NCI-H748 treated with DMSO at 0.1 percent for 48 hours (cell line): ENCODE results near the gene GRID2.

Experiments
- DNase-seq: peaks from one replicate; lab custom pipeline; 2025; lab: John Stamatoyannopoulos, UW

The GRID2 gene

GRCh38 chr4:92524131-92524530, 220.4 kb downstream of the GRID2 start:
- DNase-seq: no peak

DNA sequence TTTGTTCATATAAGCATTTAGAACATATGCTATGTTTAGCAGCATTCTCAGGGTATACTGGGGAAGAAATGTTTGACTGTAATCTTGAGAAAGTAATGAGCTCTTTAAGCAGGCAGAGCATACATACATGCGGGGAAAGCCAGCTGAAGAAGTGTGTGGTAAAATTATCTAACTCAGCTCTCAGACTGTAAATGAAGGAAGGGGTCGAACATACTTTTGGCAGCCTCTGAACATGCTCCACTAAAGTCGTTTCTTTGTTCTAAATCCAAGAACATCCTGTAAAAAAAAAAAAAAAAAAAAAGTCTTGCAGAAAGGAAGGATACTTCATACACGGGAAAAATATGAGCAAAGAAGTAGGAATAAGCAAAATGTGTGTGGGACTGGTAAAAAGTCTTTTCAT, 224.8 kb downstream of the GRID2 start:
- DNase-seq: no peak

DNA sequence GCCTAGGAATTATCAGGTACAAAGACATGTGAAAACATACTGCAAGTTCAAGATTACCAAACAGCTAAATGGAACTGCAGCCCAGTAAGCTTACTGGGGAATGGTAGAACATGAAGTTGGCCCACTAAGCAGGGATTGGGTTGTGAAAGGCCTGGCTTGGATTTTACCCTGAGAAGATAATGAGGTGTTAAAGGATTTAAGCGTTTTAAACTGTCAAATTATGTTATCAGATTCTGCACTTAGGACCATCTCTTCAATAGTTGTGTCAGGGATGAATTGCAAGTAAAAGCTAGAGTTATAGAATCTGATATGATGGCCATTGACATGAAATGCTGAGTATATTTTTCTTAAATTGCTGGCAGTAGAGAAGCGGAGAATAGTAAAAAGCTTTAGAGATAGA, 225.7 kb downstream of the GRID2 start:
- DNase-seq: no peak

DNA sequence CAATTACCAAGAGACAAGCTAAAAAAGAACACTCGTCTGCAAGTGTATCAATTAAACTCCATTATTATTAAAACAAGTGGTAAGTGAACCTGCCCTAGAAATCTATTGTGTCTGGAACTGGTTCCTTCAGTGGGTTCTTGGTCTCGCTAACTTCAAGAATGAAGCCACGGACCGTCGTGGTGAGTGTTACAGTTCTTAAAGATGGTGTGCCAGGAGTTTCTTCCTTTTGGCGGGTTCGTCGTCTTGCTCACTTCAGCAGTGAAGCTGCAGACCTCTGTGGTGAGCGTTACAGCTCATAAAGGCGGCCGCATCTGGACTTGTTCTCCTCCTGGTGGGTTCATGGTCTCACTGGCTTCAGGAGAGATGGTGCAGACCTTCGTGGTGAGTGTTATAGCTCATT, 231.8 kb downstream of the GRID2 start:
- DNase-seq: no peak

GRCh38 chr4:92551616-92552015, 247.8 kb downstream of the GRID2 start:
- DNase-seq: no peak

DNA sequence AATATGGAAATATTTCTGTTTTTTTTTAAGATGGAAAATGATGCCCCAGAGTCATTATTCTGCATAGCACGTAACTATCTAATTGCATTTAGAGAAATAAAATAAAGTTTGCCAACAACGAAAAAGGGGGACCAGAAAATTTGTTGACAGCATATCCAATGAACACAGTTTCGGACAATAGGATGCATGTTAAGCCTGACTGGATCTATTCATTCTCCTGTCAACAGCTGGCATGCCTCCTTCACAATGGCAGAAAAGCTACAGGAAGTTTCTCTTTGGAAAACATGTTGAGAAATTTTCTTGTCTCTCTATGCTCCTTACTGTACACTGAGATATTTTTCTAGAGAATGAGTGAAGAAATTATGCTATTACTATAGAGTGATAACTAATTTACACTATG, 262.5 kb downstream of the GRID2 start:
- DNase-seq: no peak

DNA sequence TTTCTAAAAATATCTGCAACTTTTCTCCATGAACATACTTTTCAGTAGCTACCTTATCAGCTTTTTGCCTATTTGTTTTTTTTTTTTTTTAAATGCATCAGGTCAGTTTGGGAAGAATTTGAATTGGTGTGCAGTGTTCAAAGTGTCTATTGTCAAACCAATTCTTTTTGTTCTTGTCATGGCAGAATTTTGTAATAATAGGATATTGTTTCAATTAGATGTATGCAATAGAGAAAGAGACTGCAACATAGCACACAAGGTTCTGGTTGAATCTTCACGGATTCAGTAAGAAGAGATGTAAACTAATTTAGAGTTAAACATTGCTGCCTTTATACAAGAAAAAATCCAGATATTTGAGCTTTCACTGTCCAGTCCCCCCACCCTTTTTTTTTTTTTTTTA, 277.1 kb downstream of the GRID2 start:
- DNase-seq: no peak

DNA sequence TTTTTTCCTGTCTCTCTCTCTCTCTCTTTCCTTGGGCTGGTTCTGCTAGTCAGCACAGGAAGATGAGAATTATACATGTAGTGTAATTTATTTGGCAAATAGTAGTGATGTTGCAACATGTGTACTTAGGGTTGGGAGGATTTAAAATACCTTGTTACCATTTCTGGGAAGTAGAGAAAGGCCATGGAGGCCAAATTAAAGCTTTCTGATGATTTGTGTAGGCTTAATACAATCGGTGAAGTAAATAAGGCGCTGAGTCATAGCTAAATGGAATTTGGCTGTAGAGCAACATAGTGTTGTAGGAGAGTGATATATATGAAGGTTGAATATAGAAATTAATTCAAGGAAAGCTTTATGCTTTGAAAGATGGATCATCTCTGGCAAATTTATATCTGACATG, 295.3 kb downstream of the GRID2 start:
- no peak for DNase-seq

- DNase-seq: no peak
Measured at GRCh38 chr4:92600638-92601037, 296.9 kb downstream of the GRID2 start.

- no peak for DNase-seq
Measured at GRCh38 chr4:92606227-92606626, 302.5 kb downstream of the GRID2 start.

DNA sequence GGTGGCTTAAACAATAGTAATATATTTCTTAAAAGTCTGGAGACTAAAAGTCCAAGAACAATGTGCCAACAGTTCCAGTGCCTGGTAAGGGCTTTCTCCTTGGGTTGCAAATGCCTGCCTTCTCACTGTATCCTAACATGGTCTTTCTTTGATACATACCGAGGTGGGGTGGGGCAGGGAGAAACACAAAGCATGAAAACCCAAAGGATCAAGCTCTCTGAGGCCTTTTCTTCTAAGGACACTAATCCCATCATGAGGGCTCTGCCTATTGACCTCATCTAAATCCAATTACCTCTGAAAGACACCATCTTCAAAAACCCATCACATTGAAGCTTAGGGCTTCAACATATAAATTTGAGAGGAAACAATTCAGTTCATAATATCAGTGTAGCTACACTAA, 311.3 kb downstream of the GRID2 start:
- no peak for DNase-seq

GRCh38 chr4:92618968-92619367, 315.2 kb downstream of the GRID2 start:
- no peak for DNase-seq

GRCh38 chr4:92629302-92629701, 325.5 kb downstream of the GRID2 start:
- DNase-seq: no peak

DNA sequence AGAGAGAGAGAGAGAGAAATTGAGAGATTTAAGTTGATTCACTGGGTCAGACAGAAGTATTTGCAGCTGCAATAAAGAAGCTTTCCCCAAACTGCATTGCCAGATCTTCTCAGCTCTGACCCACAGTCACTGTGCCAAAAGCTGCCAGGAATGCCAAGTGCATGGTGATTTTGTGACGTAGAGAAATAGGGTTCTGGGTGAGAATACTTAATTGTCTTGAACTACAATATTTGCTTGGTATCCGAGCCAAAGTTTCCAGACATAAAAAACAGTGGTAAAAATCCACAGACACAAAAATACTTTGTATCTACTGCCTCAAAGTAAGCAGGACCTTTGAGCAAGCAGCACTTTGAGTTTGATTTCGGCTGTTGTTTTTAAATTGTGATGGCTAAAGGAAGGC, 331.1 kb downstream of the GRID2 start:
- DNase-seq: no peak

GRCh38 chr4:92636038-92636806, 332.5 kb downstream of the GRID2 start:
- DNase-seq: no peak

GRCh38 chr4:92641409-92641808, 337.6 kb downstream of the GRID2 start:
- no peak for DNase-seq

GRCh38 chr4:92646826-92647225, 343.1 kb downstream of the GRID2 start:
- DNase-seq: no peak

- no peak for DNase-seq
Measured at GRCh38 chr4:92651536-92651935, 347.8 kb downstream of the GRID2 start.

DNA sequence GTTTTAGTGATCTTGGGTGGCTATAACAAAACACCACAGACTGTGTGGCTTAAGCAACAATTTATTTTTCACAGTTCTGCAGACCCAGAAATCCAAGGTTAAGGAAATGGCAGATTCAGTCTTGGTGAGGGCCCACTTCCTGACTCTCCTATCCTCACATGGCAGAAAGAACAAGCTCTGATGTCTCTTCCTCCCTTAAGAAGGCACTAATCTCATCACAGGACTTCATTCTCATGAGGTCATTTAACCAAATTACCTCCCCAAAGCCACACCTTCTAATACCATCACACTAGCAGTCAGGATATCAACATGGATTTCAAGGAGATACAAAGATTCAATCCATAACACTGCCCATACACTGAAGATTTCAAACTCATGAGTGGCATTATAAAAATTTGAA, 350.3 kb downstream of the GRID2 start:
- DNase-seq: no peak

- DNase-seq: no peak
Measured at GRCh38 chr4:92657695-92658094, 353.9 kb downstream of the GRID2 start.

GRCh38 chr4:92658318-92658717, 354.6 kb downstream of the GRID2 start:
- no peak for DNase-seq

DNA sequence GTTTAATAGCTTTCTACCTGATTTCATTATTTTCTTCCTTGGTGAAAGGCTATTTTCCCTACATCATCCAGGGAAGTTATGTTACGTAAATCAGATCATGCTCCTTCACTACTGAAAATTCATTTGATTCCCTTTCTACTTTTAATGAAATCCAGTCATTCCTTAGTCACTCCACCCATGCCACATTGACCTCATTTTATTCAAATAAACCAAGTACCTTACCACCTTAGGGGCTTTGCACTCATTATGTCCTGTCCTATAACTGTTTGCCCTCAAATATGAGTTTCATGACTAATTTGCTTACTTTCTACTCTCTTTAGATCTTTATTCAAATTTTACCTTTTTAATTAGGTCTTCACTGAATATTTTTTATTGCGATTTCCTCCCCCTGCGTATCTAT, 374.0 kb downstream of the GRID2 start:
- DNase-seq: no peak

GRCh38 chr4:92678292-92678691, 374.5 kb downstream of the GRID2 start:
- no peak for DNase-seq

DNA sequence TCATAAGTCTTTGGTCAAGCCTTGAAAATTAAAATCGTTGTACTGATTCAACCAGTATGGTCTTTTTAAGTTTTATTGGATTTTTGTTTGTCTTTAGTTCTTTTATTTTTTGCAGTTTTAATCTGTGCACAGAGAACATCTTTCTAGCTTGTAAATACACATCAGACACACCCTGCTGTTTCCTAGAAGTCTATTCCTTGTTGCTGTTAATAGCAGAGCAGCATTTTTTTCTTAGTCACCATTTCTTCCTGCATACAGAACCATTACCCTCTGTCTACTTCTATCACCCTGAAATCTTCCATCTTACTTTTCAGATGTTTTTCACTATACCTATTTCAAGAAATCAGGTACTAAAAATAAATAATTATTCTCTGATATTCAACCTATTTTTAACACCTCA, 375.4 kb downstream of the GRID2 start:
- no peak for DNase-seq
